NCI-H460 (cell line): Measurements from ENCODE around the gene HTRA3. TPM values are rescaled to one million over a fixed set of nuclear protein-coding genes. Genes with fewer than 3 reads are reported as not detected.

ENCODE experiments used
- DNase-seq: peaks from one replicate; pipeline ENCODE4 v3.0.0-alpha.2; 2016; ENCODE audit warnings: low read depth; ENCODE audit errors: extremely low read depth
- total RNA-seq: library from RNA; depleted of rRNA; stranded (reverse); fragments of >200 nt; shearing (Covaris generic); gene quantifications from 2 replicates; pipeline ENCODE4 v1.2.3, GENCODE V29; 2014

Gene HTRA3
- total RNA-seq, 1 experiment from 2014 or later, result not detected

DNA sequence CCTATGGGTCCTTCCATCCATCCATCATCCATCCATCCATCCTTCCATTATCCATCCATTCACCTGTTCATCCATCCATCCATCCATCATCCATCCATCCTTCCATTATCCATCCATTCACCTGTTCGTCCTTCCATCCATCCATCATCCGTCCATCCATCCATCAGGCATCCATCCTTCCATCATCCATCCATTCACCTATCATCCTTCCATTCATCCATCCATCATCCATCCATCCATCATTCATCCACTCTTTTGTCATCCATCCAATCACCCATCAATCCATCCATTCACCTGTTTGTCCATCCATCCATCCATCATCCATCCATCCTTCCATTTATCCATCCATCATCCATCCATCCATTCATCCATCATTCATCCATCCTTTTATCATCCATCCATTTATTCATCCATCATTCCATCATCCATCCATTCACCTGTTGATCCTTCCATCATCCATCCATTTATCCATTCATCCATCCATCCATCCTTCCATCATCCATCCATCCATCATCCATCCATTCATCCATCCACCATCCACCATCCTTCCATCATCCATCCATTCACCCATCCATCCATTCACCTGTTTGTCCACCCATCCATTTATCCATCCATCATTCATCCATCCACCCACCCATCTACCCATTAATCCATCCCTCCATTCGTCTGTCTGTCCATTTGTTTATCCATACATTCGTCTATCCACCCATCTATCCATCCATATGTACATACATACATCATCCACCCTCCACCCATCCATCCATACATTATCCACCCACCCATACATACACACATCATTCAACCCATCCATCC is 35.7 kb upstream of the HTRA3 start:
- DNase-seq, result no peak

DNA sequence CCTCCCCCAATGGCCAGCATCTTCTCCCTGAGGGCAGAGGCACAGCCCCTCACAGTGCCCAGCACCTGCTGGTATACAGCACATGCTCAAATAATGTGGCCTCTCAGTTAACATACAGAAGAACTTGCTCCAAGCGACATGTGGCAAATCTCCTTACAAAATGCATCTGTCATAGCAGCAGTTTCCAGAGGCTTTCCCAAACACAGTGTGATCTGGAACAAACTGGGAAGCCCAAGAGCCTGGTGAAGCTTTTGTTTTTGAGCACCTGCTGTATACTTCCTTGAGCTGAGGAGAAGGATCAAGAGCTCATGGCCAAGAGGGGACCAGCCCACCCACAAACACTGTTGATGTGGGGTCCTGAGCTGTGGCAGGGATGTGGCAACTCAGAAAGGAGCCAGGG is 34.8 kb upstream of the HTRA3 start:
- DNase-seq, result no peak

DNA sequence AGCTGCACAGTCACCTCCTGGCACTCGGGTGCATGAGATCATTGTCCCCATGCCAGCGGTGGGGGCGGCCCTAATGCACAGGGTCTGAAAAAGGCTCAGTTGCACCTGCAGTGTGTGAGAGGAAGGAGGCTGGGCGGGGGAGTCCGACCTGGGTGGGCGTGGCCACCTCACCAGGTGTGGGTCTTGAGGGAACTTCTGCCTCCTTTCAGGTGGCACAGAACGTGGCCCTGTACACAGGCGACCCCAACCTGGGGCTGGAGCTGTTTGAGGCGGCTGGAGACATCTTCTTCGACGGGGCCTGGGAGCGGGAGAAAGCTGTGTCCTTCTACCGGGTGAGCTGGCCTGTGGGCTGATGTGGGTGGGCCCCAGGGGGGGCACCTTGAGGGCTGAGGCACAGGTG is 34.3 kb upstream of the HTRA3 start:
- DNase-seq, result no peak

DNA sequence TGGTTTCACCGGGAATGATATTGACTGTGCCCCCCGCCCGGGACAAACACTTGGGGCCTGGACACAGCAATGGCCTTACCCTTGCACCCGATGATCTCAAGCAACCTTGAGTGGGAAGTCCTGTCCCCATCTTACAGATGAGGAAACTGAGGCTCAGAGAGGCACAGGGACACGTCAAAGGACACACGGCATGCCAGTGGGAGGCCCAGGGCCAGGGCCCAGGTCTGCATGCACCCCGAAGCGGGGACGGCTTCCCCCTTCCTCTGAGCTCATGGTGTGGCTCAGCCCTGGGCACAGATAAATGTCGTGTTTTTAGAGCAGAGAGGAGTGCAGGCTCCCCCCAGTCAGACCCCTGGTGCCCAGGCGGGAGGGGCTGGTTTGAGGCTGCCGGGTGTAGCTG is 33.9 kb upstream of the HTRA3 start:
- DNase-seq, result no peak

DNA sequence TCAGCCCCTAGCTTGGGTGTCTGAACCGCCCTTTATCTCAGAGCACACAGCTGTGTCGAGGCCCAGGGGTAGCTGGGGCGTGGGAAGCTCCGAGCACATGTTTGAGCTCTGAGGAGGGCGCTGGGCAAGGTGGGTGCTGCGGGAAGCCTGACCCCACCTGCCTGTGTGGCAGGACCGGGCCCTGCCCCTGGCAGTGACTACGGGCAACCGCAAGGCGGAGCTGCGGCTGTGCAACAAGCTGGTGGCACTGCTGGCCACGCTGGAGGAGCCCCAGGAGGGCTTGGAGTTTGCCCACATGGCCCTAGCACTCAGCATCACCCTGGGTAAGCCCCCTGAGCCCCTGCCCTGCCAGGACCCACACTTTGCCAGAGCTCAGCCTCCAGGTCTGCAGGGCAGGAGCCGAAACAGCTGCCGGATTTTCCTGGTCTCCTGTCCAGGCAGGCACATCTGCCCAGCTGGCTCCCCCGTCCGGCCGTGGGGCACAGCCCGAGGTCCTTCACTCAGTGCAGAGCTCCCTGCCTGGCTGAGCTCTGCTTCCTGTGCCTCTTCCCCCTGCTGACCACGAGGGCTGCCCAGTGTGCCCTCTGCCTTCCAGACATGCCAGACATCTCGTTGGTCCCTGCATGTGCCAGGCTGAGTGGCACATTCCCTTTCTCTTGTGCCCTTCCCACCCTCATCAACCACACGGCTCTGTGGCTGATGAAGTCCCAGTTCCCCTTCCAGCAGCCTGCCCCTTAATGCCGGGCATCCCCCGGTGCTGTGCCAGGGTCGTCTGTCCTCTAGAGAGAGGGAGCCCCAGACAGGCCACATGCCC is 33.2 kb upstream of the HTRA3 start:
- no peak for DNase-seq

DNA sequence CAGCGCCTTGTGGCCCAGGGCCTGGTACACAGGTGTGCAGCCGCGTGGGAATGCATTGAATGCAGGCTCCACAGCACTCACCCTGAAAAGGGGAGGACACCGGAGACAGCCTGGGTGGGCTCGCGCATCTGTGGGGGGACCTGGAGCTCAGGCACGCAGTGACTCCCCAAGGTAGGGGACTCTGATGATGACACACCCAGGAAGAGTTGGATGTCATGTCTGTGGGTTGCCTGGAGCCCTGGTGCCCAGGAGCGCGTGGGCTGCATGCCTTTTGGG is 32.7 kb upstream of the HTRA3 start:
- no peak for DNase-seq

DNA sequence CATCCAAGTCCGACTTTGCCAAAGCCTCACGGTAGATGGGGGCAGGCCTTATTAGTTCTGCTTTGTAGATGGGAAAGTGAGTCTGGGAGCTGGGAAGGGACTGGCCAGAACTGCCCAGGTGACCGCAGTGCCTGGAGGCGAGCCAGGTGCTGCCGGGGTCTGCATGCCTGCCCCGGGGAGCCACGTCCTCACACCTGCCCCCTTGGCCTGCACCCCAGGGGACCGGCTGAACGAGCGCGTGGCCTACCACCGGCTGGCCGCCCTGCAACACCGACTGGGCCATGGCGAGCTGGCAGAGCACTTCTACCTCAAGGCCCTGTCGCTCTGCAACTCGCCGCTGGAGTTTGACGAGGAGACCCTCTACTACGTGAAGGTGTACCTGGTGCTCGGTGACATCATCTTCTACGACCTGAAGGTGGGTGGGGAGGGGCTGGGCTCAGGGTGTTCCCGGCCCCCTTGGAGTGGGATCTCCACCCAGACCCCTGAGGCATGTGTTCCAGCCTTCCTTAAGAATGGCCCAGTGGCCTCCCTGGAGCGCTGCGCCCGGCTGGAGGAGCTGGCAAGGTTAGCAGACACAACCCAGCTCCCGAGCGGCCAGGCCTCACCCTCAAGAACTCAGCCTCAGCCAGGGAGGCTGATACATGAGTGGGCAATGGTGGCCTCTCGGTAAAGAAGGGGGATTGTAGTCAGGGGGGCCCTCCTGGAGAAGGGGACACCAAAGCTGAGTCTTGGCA is 32.1 kb upstream of the HTRA3 start:
- DNase-seq, result no peak

DNA sequence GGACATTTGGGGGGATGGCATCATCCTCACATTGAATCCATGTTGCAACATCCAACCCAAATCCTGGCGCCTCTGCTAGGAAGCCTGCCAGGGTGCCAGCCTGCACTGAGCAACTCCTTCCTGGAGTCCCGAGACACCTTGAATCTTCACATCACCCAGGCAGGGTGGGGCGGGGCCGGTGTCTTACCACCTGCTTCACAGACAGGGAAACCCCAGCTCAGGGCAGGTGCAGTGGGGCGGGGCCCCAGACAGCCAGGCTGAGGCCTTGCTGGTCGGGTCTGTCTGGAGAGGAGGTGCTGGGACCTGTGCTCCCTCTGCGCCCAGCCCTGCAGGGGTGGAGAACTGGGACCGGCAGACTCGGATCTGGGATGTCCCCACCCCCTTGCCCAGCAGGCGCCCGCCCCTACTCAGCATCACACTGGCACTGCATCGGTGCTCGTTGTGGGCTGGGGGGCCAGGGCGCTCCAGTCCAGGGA is 31.5 kb upstream of the HTRA3 start:
- DNase-seq, result no peak

DNA sequence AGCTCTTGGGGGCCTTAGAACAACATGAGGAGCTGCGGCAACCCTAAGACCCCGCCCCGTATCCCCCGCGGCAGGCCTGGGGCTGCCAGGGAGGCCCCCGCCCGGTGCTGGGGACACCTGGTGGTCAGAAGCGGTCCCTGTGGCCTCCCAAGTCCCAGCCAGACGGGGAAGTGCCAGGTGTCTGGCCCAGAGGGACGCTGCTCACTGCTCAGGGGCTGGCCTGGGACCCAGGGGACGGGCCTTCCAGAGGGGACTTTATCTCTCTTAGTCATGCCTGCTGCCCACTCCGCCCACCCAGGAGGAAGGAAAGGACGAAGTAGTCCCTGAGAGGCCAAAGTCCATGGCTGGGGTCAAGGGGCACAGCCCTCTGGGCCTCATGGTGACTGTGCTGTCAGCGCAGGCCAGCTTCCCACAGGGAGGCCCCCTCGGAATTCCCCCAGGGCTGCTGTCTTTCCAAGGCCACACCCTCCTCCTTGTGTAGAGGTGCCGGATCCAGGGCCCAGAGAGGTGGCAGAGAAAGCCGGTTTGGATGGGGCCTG is 31.0 kb upstream of the HTRA3 start:
- no peak for DNase-seq

DNA sequence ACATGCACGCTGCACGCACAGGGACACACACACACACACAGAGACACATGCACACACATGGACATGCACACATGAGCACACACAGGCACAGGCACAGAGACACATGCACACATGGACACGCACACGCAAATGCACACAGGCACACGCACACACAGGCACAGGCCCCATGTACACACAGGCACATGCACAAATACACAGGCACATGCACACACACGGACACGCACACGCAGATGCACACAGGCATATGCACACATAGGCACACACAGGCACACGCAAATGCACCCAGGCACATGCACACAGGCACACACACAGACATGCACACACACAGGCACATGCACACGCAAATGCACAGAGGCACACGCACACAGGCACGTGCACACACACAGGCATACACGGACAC is 30.3 kb upstream of the HTRA3 start:
- no peak for DNase-seq

DNA sequence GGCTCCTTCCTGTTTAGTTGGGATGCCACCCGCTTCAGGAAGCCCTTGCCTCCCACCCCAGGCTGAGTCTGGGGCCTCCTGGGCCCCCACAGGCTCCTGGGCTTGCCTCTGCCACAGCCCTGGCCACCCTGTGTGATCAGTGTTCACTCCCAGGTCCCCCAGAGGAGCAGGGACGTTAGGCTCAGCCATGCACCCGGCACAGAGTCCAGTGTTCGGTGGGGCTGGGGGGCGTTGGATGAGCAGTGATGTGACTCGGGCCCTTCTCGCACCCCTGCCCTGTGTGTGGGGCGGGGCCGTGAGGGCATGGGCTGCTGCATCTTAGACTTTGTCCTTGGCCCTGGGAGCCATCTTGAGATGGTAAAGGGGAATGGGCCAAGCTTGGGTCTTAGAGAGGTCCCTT is 29.9 kb upstream of the HTRA3 start:
- DNase-seq, result no peak

DNA sequence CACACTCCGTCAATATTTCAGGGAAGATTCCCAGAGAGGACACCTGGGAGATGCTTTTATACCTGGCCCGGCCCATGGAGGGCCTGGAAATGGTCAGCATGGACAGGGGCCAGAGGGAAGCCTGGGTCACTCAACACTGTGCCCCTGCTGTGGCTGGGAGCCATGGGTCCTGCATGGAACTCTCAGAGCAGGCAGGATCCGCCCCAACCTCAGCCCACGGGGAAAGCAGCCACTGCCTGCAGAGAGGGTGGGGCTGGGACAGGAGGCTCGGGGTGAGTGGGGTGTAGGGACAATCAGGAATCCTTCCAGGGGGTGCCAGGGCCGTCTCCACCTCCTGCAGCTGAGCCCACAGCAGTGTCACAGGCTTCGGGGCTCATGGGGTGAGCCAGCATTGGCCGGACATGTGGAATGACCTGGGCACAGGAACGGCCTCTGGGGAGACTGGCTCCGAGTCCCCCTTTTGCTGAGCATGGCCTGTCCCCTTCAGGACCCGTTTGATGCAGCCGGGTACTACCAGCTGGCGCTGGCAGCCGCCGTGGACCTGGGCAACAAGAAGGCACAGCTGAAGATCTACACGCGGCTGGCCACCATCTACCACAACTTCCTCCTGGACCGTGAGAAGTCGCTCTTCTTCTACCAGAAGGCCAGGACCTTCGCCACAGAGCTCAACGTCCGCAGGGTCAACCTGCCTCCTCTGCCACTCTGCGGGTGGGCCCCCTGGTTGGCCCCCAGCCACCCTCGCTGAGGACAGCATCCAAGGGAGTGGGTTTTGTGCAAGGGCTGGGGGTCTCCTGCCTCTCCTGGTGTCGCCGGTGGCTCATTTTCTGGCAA is 29.1 kb upstream of the HTRA3 start:
- DNase-seq, result no peak

DNA sequence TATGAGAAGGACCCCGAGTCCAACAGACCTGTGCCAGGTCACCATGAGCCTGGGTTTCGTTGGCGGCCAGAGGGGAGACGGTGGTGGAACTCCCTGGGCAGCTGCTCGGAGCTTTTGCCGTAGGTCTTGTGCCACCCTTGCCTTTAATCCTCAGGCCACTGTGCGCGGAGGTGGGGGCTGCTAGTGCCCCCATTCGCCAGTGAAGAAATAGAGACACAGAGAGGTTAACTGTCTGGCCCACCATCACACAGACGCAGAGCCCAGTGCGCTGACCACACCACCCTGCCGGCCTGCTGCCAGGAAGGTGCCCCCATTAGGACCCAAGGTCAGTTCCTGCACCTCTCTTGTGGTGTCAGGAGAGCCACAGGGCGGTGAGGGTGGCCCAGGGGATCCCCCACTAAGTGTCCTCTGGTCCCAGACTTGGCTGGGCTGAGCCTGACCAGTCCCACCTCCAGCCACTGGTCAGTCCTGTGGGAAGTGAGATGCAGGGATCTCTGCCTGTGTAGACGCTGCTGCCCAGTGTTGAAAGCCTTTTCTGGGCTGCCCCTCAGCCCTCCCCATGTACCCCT is 28.3 kb upstream of the HTRA3 start:
- DNase-seq, result no peak

DNA sequence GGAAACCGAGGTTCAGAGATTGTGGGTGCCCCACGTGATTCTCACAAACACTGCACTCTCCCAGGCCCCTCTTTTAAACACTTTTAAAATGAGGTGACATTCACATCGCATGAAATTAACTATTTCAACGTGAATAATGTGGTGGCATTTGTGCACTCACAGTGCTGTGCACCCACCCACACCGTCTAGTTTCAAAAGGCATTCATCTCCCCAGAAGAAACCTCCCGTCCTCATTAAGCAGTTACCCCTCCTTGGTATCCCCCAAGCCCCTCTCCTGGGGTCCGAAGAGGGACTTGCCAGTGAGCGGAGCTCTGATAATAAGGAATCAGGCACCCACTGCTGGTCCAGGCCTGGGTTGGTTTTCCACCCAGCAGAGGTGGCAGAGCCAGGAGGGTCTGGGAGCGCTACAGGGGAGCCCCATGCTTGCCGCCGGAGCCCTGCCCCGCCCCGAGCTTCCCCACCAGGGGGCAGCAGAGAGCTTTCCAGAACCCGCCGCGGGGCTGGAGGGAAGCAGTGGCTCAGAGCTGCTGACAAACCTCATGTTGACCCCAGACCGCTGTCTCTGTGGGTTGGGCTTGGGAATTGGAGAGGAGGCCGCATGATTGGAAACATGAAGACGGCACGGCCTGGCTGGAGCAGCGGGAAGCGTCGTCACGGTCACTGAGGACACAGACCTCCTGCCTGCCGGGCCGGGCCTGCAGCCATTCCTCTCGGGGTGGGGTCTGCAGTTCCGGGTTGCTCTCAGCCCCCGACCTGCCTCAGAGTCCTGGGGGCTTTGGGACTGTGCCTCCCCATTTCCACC is 27.5 kb upstream of the HTRA3 start:
- DNase-seq, result peak; percentile 11

DNA sequence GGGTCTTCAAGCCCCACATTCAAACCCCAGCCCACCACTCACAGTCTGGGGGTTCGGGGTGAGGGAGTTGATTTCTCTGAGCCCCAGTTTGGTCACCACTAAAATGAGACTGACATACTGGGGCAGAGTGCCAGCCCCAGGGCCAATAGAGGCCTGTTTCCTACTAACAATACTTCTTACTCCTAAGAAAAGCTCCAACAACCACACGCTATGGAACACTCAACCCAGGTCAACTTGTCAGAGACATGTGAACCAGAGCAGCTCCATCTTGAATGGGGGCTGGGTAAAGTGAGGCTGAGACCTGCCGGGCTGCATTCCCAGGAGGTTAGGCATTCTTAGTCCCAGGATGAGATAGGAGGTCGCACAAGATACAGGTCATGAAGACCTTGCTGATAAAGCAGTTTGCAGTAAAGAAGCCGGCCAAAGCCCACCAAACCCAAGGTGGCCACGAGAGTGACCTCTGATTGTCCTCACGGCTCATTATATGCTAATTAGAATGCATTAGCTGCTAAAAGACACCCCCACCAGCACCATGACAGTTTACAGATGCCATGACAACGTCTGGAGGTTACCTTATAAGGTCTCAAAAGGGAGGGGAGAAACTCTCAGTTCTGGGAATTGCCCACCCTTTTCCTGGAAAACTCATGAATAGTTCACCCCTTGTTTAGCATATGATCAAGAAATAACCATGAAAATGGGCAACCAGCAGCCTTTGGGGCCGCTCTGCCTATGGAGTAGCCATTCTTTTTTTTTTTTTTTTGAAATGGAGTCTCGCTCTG is 26.6 kb upstream of the HTRA3 start:
- DNase-seq, result no peak

DNA sequence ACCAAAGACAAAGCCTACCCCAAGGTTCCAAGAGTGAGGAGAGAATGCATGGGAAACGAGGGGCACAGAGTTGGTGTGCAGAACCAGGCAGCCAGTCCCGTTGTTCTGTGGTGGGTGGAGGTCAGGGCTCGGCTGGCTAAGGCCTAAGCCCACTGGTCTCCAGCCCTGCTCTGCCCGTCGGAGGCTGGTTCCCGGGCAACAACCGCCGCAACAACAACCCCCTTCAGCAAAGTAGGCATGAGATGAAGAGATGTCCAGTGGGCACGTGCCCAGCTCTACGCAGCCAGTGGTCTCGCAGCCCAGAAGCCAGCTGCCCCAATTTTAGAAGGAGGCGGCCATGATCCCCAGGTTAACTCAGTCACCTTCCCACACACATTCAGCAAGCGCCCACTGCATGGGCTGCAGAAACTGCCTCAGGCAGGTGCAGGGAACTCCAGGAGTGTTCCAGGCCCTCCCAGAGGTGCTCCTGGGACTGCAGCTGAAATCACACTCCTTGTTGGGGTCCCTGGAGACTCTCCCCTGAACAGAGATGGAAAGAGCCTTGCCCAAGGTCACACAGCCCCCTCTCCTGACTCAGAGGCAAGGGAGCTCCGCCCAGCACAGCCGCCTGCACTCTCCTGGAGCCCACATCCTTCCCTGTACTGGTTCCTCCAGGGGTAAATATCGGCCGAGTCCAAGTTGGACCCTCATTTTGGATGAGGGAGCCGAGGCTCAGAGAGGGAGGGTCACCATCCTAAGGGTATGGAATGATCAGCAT is 25.4 kb upstream of the HTRA3 start:
- no peak for DNase-seq

DNA sequence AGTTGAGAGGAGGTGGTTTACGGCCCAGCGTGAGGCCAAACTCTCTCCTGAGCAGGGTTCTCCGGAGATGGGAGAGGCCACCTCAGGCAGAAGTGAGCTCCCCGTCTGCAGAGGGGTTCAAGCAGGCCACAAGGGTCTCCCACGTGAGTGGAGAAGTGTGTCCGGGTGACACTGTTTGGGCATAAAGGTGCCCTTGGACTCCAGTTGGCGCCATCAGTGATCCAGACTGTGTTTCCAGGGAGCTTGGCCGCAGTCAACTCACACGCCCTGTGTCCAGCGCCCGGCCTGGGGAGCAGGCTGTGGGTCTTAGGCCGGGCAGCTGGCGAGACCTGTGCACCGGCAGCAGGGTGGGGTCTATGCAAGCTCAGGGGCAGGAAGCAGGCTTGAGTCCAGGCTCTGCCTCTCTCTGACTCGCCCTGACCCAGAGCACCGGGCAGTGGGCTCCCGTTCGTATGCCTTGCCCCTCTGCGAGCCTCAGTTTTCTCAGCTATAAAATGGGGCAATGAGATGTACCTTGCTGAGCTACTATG is 24.6 kb upstream of the HTRA3 start:
- DNase-seq, result no peak
